H1 (cell line): Measurements from ENCODE around the gene ASCL2.

ENCODE experiments used
- CHD2 ChIP-seq: IDR thresholded peaks from 2 replicates; pipeline ENCODE4 v1.6.1; 2012; ENCODE audit warnings: low read length, improper control_type of control experiment
- CREB1 ChIP-seq: IDR thresholded peaks from 2 replicates; pipeline ENCODE4 v1.6.1; 2012; ENCODE audit warnings: inconsistent platforms
- EP300 ChIP-seq, 2 experiments: IDR thresholded peaks; 1 replicate in 1 of 2; 2 replicates in 1 of 2; pipeline ENCODE4 v1.6.1; 2011 to 2012; ENCODE audit warnings: low read depth in 2 of 2, low read length in 2 of 2, mild to moderate bottlenecking in 2 of 2, borderline replicate concordance in 1 of 2, inconsistent platforms in 1 of 2, moderate library complexity in 1 of 2
- EZH2 ChIP-seq: fragments of 200-600 bp; sonication (generic); IDR thresholded peaks from 2 replicates; pipeline ENCODE4 v1.7.1; 2012; ENCODE audit warnings: low read depth, mild to moderate bottlenecking, moderate library complexity, low read length, inconsistent platforms; ENCODE audit not compliant: severe bottlenecking
- TF ChIP-seq, protein P1 (sequence below), 3 experiments: IDR thresholded peaks; 1 replicate in 2 of 3; 2 replicates in 1 of 3; pipeline versions ENCODE4 v1.5.1 to v1.6.1; 2011; ENCODE audit warnings: low read length in 3 of 3, mild to moderate bottlenecking in 3 of 3, inconsistent platforms in 2 of 3, low read depth in 1 of 3, moderate library complexity in 1 of 3; ENCODE audit not compliant: insufficient read depth in 1 of 3; ENCODE audit errors: control extremely low read depth in 1 of 3

DNA sequence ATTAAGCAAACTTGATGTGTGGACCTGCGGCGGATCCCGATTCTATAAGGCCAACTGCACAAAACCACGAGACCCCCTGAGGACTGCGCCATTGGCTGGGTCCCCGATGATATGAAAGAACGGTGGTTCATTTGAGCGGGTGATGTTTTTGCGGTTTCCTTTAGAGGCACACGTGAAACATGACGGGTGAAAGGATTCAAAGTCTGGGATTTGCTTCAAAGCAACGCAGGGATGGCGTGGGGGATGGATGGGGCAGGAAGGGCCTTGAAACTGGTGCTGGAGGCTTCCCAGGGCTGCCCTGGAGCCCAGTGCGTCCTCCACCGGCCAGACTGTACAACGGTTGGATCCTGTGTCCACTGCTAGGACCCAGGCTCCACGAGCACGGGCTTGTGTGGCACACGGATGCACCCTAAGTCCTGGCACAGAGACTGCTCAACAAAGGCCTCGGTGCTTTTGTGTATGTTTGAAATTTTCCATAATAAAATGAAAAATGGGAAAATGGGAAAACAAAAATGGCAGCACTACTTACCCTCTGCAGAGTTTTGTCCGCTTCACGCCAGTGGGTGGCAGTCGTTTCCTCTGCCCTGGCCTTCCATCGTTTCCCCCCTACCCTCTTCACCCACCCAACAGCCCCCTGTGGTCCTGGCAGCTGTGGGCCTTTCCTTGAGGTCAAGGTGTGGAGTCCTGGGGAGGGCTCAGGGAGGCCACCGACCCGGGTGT lies 3.6 kb downstream of the ASCL2 start:
- TF ChIP-seq EZH2 (no peak), CHD2 (no peak), CREB1 (no peak), EP300 (IDR thresholded peaks at IDR 0.05; ENCODE audit: borderline replicate concordance in 1 of 2, low read depth in 2 of 2, low read length in 2 of 2) (no peak)
- TF ChIP-seq, protein P1, sequence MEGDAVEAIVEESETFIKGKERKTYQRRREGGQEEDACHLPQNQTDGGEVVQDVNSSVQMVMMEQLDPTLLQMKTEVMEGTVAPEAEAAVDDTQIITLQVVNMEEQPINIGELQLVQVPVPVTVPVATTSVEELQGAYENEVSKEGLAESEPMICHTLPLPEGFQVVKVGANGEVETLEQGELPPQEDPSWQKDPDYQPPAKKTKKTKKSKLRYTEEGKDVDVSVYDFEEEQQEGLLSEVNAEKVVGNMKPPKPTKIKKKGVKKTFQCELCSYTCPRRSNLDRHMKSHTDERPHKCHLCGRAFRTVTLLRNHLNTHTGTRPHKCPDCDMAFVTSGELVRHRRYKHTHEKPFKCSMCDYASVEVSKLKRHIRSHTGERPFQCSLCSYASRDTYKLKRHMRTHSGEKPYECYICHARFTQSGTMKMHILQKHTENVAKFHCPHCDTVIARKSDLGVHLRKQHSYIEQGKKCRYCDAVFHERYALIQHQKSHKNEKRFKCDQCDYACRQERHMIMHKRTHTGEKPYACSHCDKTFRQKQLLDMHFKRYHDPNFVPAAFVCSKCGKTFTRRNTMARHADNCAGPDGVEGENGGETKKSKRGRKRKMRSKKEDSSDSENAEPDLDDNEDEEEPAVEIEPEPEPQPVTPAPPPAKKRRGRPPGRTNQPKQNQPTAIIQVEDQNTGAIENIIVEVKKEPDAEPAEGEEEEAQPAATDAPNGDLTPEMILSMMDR (IDR thresholded peaks at IDR 0.05; ENCODE audit: control extremely low read depth in 1 of 3, insufficient read depth in 1 of 3, low read depth in 1 of 3, low read length in 3 of 3): no peak
